Fibroblast of pulmonary artery (primary cell): ENCODE results near the gene ZNF146.
A peak's percentile ranks its signal among the peaks of the same experiment; 100 is the strongest.

Experiments
- DNase-seq: peaks from one replicate; pipeline ENCODE4 v3.0.0-alpha.2; 2010; ENCODE audit warnings: low read depth
- H3K4me3 ChIP-seq: replicated peaks from 2 replicates; pipeline ENCODE4 v1.5.1; 2011; ENCODE audit warnings: low read depth, mild to moderate bottlenecking, control low read depth, low read length, moderate library complexity
- CTCF ChIP-seq: IDR thresholded peaks from 2 replicates; pipeline ENCODE4 v1.5.1; 2011; ENCODE audit warnings: mild to moderate bottlenecking, control low read depth, low read length, inconsistent platforms; ENCODE audit errors: missing control alignments

The ZNF146 gene

GRCh38 chr19:36196249-36196648 is 18.7 kb upstream of the ZNF146 start:
- no peak for DNase-seq
- TF ChIP-seq CTCF, result no peak
- H3K4me3 ChIP-seq, result no peak overlapping the region

GRCh38 chr19:36198119-36198518 is 16.8 kb upstream of the ZNF146 start:
- TF ChIP-seq CTCF, result no peak
- no peak overlapping the region for H3K4me3 ChIP-seq
- DNase-seq, result peak; percentile 18

GRCh38 chr19:36201684-36202083 is 13.2 kb upstream of the ZNF146 start:
- no peak overlapping the region for H3K4me3 ChIP-seq
- DNase-seq, result no peak
- no peak for TF ChIP-seq CTCF

GRCh38 chr19:36203293-36203692 is 11.6 kb upstream of the ZNF146 start:
- no peak for TF ChIP-seq CTCF
- no peak for DNase-seq
- no peak overlapping the region for H3K4me3 ChIP-seq

- no peak for DNase-seq
- TF ChIP-seq CTCF, result no peak
- no peak overlapping the region for H3K4me3 ChIP-seq
Observed at GRCh38 chr19:36207605-36208252, 7.2 kb upstream of the ZNF146 start.

GRCh38 chr19:36209372-36209771 is 5.5 kb upstream of the ZNF146 start:
- no peak for TF ChIP-seq CTCF
- no peak for DNase-seq
- no peak overlapping the region for H3K4me3 ChIP-seq

GRCh38 chr19:36210497-36210896 is 4.4 kb upstream of the ZNF146 start:
- DNase-seq, result peak; percentile 22
- no peak overlapping the region for H3K4me3 ChIP-seq
- no peak for TF ChIP-seq CTCF
